GM19452 (cell line): ENCODE results near the gene ALDH1A2.
"Not testable (repeated sequence)": the region's sequence is repeated elsewhere in the genome, so short reads cannot be mapped to it uniquely, and the experiment has no call there.

Experiments used
- ATAC-seq: cut with Tn5 transposase; IDR thresholded peaks from one replicate; pipeline ENCODE4 v1.9.1; 2021; ENCODE audit not compliant: unreplicated experiment

ALDH1A2 gene

GRCh38 chr15:58043192-58043903, 22.2 kb downstream of the ALDH1A2 start:
- no peak for ATAC-seq

GRCh38 chr15:58042006-58042405, 23.5 kb downstream of the ALDH1A2 start:
- no peak for ATAC-seq

- ATAC-seq = no peak
These were observed 25.4 kb downstream of the ALDH1A2 start for GRCh38 chr15:58040150-58040549.

GRCh38 chr15:58039079-58040035, 26.2 kb downstream of the ALDH1A2 start:
- ATAC-seq = no peak

- ATAC-seq = no peak
These were observed 27.0 kb downstream of the ALDH1A2 start for GRCh38 chr15:58038426-58039078.

GRCh38 chr15:58037723-58038301, 27.7 kb downstream of the ALDH1A2 start:
- ATAC-seq = no peak

GRCh38 chr15:58036579-58036978, 28.9 kb downstream of the ALDH1A2 start:
- ATAC-seq = no peak

- ATAC-seq = not testable (repeated sequence)
These were observed 37.1 kb downstream of the ALDH1A2 start for GRCh38 chr15:58028392-58028791.

- ATAC-seq = no peak
These were observed 39.0 kb downstream of the ALDH1A2 start for GRCh38 chr15:58026552-58026951.

- no peak for ATAC-seq
These were observed 39.5 kb downstream of the ALDH1A2 start for GRCh38 chr15:58026051-58026450.

- ATAC-seq = no peak
These were observed 43.9 kb downstream of the ALDH1A2 start for GRCh38 chr15:58021332-58022230.

GRCh38 chr15:58019503-58020376, 45.8 kb downstream of the ALDH1A2 start:
- ATAC-seq = no peak

- ATAC-seq = no peak
These were observed 47.6 kb downstream of the ALDH1A2 start for GRCh38 chr15:58017869-58018268.

- no peak for ATAC-seq
These were observed 48.8 kb downstream of the ALDH1A2 start for GRCh38 chr15:58016581-58017175.

- ATAC-seq = no peak
These were observed 49.9 kb downstream of the ALDH1A2 start for GRCh38 chr15:58015565-58015964.

- no peak for ATAC-seq
These were observed 51.0 kb downstream of the ALDH1A2 start for GRCh38 chr15:58014470-58014869.

- no peak for ATAC-seq
These were observed 51.5 kb downstream of the ALDH1A2 start for GRCh38 chr15:58014040-58014439.

- no peak for ATAC-seq
These were observed 54.5 kb downstream of the ALDH1A2 start for GRCh38 chr15:58010983-58011382.

GRCh38 chr15:58003810-58004209, 61.7 kb downstream of the ALDH1A2 start:
- no peak for ATAC-seq
